Astrocyte (in vitro differentiated cells and primary cell): ENCODE data around the gene MCF2L.
"Not testable (repeated sequence)": the region's sequence is repeated elsewhere in the genome, so short reads cannot be mapped to it uniquely, and the experiment has no call there.

ENCODE experiments used
- CTCF ChIP-seq: IDR thresholded peaks from 2 replicates; pipeline ENCODE4 v1.5.1; 2011; ENCODE audit warnings: low read depth, mild to moderate bottlenecking, inconsistent platforms, low read length, moderate library complexity; ENCODE audit not compliant: insufficient read depth
- EZH2 ChIP-seq: IDR thresholded peaks from 2 replicates; pipeline ENCODE4 v1.6.1; 2012; ENCODE audit warnings: mild to moderate bottlenecking, low read length, inconsistent platforms; ENCODE audit not compliant: insufficient read depth

- not testable (repeated sequence) for TF ChIP-seq CTCF, EZH2
Measured at GRCh38 chr13:113111821-113112220, 142.8 kb downstream of the MCF2L start.
